Heart left ventricle (tissue), 16 donors: ENCODE measurements around the gene C1orf116. TPM values are rescaled to one million over a fixed set of nuclear protein-coding genes. Genes with fewer than 3 reads are reported as not detected.

Experiments used
- ATAC-seq, 4 donors: fragments of 200-7000 bp; cut with Tn5 transposase; one replicate each; pipeline ENCODE4 v1.9.1; 2020 to 2022; ENCODE audit warnings: moderate library complexity in 4 of 4, mild to moderate bottlenecking in 3 of 4, moderate number of reproducible peaks in 1 of 4
- DNase-seq, 5 donors: peaks; one replicate each; pipeline ENCODE4 v3.0.0-alpha.2; 2020
- H3K27ac ChIP-seq, 12 donors: fragments of 200-600 bp; sonication (generic) in 4 of 12; one replicate each; pipeline versions ENCODE4 v1.5.0 to v1.8.0; 2016 to 2022; ENCODE audit warnings: mild to moderate bottlenecking in 2 of 12
- H3K27me3 ChIP-seq, 9 donors: fragments of 200-600 bp; sonication (generic) in 2 of 9; one replicate each; pipeline versions ENCODE4 v1.5.1 to v1.8.0; 2016 to 2022; ENCODE audit warnings: mild to moderate bottlenecking in 3 of 9
- H3K36me3 ChIP-seq, 9 donors: fragments of 200-600 bp; sonication (generic) in 2 of 9; one replicate each; pipeline versions ENCODE4 v1.5.0 to v1.8.0; 2018 to 2022; ENCODE audit warnings: mild to moderate bottlenecking in 2 of 9
- H3K4me1 ChIP-seq, 12 donors: fragments of 200-600 bp; sonication (generic) in 4 of 12; one replicate each; pipeline versions ENCODE4 v1.5.0 to v1.8.0; 2016 to 2022; ENCODE audit warnings: mild to moderate bottlenecking in 3 of 12
- H3K4me3 ChIP-seq, 12 donors: fragments of 200-600 bp; sonication (generic) in 4 of 12; one replicate each; pipeline versions ENCODE4 v1.5.0 to v1.8.0; 2017 to 2022; ENCODE audit warnings: mild to moderate bottlenecking in 9 of 12, moderate library complexity in 4 of 12
- H3K9me3 ChIP-seq, 12 donors: fragments of 200-600 bp; sonication (generic) in 4 of 12; one replicate each; pipeline versions ENCODE4 v1.5.0 to v1.8.0; 2016 to 2022; ENCODE audit warnings: mild to moderate bottlenecking in 1 of 12
- POLR2A ChIP-seq, 2 donors: fragments of 450-650 bp; IDR thresholded peaks; one replicate each; pipeline ENCODE4 v1.6.1; 2017; ENCODE audit warnings: antibody characterized with exemption in 2 of 2, mild to moderate bottlenecking in 2 of 2, moderate library complexity in 2 of 2
- WGBS, 4 donors: extraction: QIAGEN DNeasy Blood & Tissue Kit in 2 of 4; methylation state at CpG; one replicate each; pipeline versions ENCODE4 v1.1.5 to v1.1.7; 2013 to 2018; 5-methylcytosine and 5-hydroxymethylcytosine counted together
- intact Hi-C, 10 donors: fragments of 100-400 bp; cut with DNase I; formaldehyde crosslinking; loops; one replicate each; pipeline versions ENCODE4 v1.11.1 to v1.14.2; 2022
- polyA plus RNA-seq, 2 donors: library from polyadenylated mRNA; stranded (reverse); fragments of 200-250 nt; gene quantifications; one replicate each; pipeline ENCODE4 v1.2.3, GENCODE V29; 2013
- total RNA-seq, 9 donors: library from RNA; depleted of rRNA in 2 of 9; stranded (reverse); fragments of >200 nt in 2 of 9; fragmentation: NEBNext Ultra II Directional in 3 of 9; extraction: Animal tissue kit (Norgen Biotek cat#: 25700) in 3 of 9; gene quantifications; one replicate each; pipeline versions ENCODE4 v1.1.0 to v1.2.4, GENCODE V29; 2016 to 2023
- TF ChIP-seq, protein P1 (sequence below), 12 donors: fragments of 200-600 bp; sonication (generic) in 4 of 12; IDR thresholded peaks; one replicate each; pipeline versions ENCODE4 v1.5.0 to v1.8.0; 2018 to 2022; ENCODE audit warnings: antibody characterized with exemption in 12 of 12, mild to moderate bottlenecking in 5 of 12
- donor health status: ischemic (EF 13 %, LVEDD 7.1; RV severe dilation, severe dysfunction).
- donor health status: healthy with polysubstance abuse.
- donor health status: DM: no; HTN: yes; CAD: no.
- donor health status: DM: no; HTN: no; CAD: no.
- donor health status: ischemic (EF 25% LVEDD 6.9; RV normal size, moderate dysfunction).
- donor health status: ischemic (EF 25% LVEDD 5.7; RV mildly dilated, moderate dysfunction).
- donor health status: healthy.
- donor health status: DM: yes; HTN: yes; CAD: no.
- donor health status: ischemic (EF 35%, LVEDD 5.7; RV mildly dilated, moderate dysfunction).
- donor health status: nonischemic (EF 11% LVEDD 7.7; RV severe dilation, severe dysfunction).
- donor health status: DM: yes; HTN: yes; CAD: no.
- donor health status: PGD.
- donor health status: ischemic (EF 29% LVEDD 5.4; RV normal size, mild dysfunction).
- donor health status: nonischemic (EF 23%, LVEDD 6.1; RV moderate dilation, normal function).

The C1orf116 gene
- total and polyA plus RNA-seq, 11 donors: 0.08 to 3.3 (median 0.60) TPM

DNA sequence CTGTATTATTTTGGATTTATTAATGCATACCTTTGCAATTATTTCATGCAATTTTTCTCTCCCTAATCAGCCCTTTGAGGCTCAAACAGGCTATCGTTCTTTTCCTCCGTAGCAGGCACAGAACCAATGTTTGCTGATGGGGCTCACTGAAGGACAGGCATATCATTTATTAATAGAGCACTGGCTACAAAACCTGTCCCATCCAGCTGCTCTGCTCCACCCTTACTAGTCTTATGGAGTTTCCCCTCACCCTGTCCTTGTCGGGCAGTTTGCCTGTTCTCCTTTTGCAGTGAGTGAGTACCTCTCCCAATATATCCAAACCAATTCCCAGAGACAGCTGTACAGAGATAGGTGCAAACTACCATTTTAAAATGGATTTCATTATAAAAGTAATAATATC, 45.7 kb downstream of the C1orf116 start:
- WGBS, 4 donors: 41 to 48% (median 47%) methylated on average over 3 of the region's 3 CpGs
- no peak overlapping the region for H3K27ac ChIP-seq
- peak in 3 of 4 donors; percentile 51 to 81 (median 73) for ATAC-seq
- intact Hi-C loops: loop anchor here in 5 of 10 donors (10.0 kb wide), 4 partner anchors 352 to 502 kb away; partner anchors contain the start of genes DYRK3 (in 3 of the 5) and EIF2D (in 1 of the 5)
- peaks cover 0 to 5% (median 0%) of the 10 kb centered on the region in 12 donors for H3K4me1 ChIP-seq
- peaks cover 0 to 10% (median 0%) of the 10 kb centered on the region in 9 donors for H3K27me3 ChIP-seq
- no peaks in the 10 kb centered on the region for H3K36me3 ChIP-seq
- no peak for DNase-seq
- H3K4me3 ChIP-seq: no peak overlapping the region
- no peaks in the 10 kb centered on the region for H3K9me3 ChIP-seq
- TF ChIP-seq, protein P1, sequence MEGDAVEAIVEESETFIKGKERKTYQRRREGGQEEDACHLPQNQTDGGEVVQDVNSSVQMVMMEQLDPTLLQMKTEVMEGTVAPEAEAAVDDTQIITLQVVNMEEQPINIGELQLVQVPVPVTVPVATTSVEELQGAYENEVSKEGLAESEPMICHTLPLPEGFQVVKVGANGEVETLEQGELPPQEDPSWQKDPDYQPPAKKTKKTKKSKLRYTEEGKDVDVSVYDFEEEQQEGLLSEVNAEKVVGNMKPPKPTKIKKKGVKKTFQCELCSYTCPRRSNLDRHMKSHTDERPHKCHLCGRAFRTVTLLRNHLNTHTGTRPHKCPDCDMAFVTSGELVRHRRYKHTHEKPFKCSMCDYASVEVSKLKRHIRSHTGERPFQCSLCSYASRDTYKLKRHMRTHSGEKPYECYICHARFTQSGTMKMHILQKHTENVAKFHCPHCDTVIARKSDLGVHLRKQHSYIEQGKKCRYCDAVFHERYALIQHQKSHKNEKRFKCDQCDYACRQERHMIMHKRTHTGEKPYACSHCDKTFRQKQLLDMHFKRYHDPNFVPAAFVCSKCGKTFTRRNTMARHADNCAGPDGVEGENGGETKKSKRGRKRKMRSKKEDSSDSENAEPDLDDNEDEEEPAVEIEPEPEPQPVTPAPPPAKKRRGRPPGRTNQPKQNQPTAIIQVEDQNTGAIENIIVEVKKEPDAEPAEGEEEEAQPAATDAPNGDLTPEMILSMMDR (IDR thresholded peaks at IDR 0.05): no peak
- TF ChIP-seq POLR2A (IDR thresholded peaks at IDR 0.05): no peak

DNA sequence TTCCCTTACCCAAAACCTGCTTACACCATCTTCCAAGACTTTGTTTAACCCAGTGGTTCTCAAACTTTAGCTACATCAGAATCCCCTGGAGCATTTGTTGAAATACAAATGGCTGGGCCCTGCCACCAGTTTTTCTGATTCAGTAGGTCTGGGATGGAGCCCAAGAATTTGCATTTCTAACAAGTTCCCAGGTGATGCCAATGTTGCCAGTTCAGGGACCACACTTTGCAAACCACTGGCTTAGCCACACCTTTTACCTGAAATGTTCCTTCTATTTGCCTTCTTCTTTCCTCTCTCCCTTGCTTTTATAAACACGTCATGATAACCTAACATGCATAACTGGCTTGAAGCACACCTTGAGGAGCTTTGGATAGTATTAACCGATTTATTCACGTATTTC, 46.2 kb downstream of the C1orf116 start:
- H3K36me3 ChIP-seq: no peaks in the 10 kb centered on the region
- TF ChIP-seq POLR2A (IDR thresholded peaks at IDR 0.05): no peak
- TF ChIP-seq, protein P1 (IDR thresholded peaks at IDR 0.05): no peak
- DNase-seq (no peak), ATAC-seq (no peak)
- peaks cover 0 to 7% (median 0%) of the 10 kb centered on the region in 9 donors for H3K27me3 ChIP-seq
- no peak overlapping the region for H3K4me3 ChIP-seq
- no peaks in the 10 kb centered on the region for H3K9me3 ChIP-seq
- no peak overlapping the region for H3K27ac ChIP-seq
- H3K4me1 ChIP-seq: peaks cover 0 to 5% (median 0%) of the 10 kb centered on the region in 12 donors
- intact Hi-C loops: loop anchor here in 5 of 10 donors (10.0 kb wide), 4 partner anchors 352 to 502 kb away; partner anchors contain the start of genes DYRK3 (in 3 of the 5) and EIF2D (in 1 of the 5)
- 75 to 89% (median 81%) methylated on average over 3 of the region's 3 CpGs for WGBS, 4 donors

DNA sequence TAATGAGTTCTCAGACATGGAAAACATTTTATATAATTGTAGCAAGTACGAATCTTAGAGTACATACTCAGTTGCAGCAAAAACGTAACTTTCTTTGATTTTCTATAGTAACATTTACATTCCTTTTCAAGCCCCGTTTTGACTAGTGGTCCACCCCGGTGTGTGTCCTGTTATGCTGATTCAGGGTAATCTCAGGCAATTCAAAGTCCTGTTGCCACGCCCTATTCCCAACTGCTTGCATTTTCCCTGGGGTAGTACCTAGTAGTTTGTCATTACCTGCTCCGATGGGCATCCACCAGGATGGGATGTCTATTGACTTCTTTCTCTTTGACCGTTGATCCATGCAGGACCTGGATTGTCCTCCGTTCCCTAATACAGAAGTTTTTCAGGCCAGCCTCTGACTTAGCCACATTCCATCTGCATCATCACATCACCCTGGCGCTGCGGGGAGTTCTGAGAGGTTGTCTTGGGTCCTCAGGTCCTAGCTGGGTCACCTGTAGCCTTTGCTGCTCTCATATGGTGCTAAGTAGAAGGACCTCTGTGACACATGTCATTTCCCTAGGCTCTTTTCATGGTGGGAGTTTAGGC, 47.3 kb downstream of the C1orf116 start:
- Histone ChIP-seq H3K4me3 (no peak overlapping the region), H3K9me3 (no peaks in the 10 kb centered on the region), H3K27me3 (peaks cover 0 to 10% (median 0%) of the 10 kb centered on the region in 9 donors), H3K4me1 (peaks cover 0 to 5% (median 0%) of the 10 kb centered on the region in 12 donors), H3K27ac (no peak overlapping the region), H3K36me3 (no peaks in the 10 kb centered on the region)
- no peak for ATAC-seq
- TF ChIP-seq, protein P1 (IDR thresholded peaks at IDR 0.05): no peak
- TF ChIP-seq POLR2A (IDR thresholded peaks at IDR 0.05): no peak
- WGBS, 4 donors: 63 to 72% (median 68%) methylated on average over 10 of the region's 10 CpGs
- DNase-seq: no peak
- intact Hi-C loops: loop anchor here in 5 of 10 donors (10.0 kb wide), 4 partner anchors 350 to 500 kb away; partner anchors contain the start of genes DYRK3 (in 3 of the 5) and EIF2D (in 1 of the 5)

DNA sequence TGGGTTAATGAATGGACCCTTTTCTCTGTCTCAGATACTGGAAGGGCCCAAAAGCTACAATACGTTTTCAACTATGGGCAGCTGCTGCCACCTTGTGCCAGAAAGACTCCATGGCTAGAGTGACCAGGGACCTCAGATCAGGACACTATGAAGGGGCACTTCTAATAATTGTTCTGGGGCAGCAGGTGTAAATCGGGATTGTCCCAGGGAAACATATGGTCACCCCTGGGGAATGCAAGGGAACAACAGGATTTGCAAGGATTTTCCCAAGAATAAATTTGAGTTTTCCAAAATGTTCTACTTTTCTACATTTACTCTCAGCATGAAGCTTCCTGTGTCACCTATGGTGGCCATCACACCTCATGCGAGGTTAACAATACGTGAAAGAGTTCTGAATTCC, 50.3 kb downstream of the C1orf116 start:
- TF ChIP-seq, protein P1 (IDR thresholded peaks at IDR 0.05): peak; percentile 23 to 70 (median 56)
- TF ChIP-seq POLR2A (IDR thresholded peaks at IDR 0.05): no peak
- peak in 3 of 5 donors; percentile 35 to 44 (median 35) for DNase-seq
- Histone ChIP-seq H3K4me1 (peaks cover 0 to 5% (median 0%) of the 10 kb centered on the region in 12 donors), H3K9me3 (no peaks in the 10 kb centered on the region), H3K27ac (no peak overlapping the region), H3K4me3 (no peak overlapping the region), H3K36me3 (no peaks in the 10 kb centered on the region), H3K27me3 (peaks cover 0 to 13% (median 0%) of the 10 kb centered on the region in 9 donors)
- intact Hi-C loops: loop anchor here in 7 of 10 donors (5.0 to 10.0 kb wide), 6 partner anchors 347 to 497 kb away; partner anchors contain the start of genes DYRK3 (in 3 of the 7) and EIF2D (in 1 of the 7)
- WGBS, 4 donors: 20 to 26% (median 26%) methylated on average over 4 of the region's 4 CpGs
- ATAC-seq: peak; percentile 62 to 84 (median 82)
